ENCODE data around the gene TBC1D14. TPM values are rescaled to one million over a fixed set of nuclear protein-coding genes. Genes with fewer than 3 reads are reported as not detected.

Gene TBC1D14
- total RNA-seq, 2 experiments from 2014 or later: 38.4 to 44.1 TPM

- Histone ChIP-seq H3K36me3 (ENCODE audit: insufficient read depth, low read length) (no peaks in the 10 kb centered on the region), H2AFZ (ENCODE audit: low read length) (no peak overlapping the region), H3K27ac (ENCODE audit: low read depth, low read length, poor library complexity, severe bottlenecking) (no peak overlapping the region), H3K4me2 (ENCODE audit: low read length) (no peak overlapping the region), H4K20me1 (ENCODE audit: insufficient read depth, low read length) (no peaks in the 10 kb centered on the region), H3K9me3 (ENCODE audit: low read length) (no peaks in the 10 kb centered on the region), H3K9me2 (ENCODE audit: insufficient read depth, low read length) (no peaks in the 10 kb centered on the region), H3K79me2 (ENCODE audit: insufficient read depth, low read depth, low read length) (no peaks in the 10 kb centered on the region), H3K4me1 (ENCODE audit: insufficient read depth, low read length, poor library complexity, severe bottlenecking) (peaks cover 4% of the 10 kb centered on the region), H3K4me3 (ENCODE audit: low read depth, low read length, poor library complexity, severe bottlenecking) (no peak overlapping the region)
- ChIA-PET POLR2A (interaction anchor here (0.7 to 0.9 kb wide), 2 partner anchors 8 to 15 kb away, joined by 4 to 7 read pairs; no protein-coding TSS in a partner anchor), CTCF (ENCODE audit: unreplicated experiment) (no interaction called here)
- intact Hi-C loops (cut with micrococcal nuclease; ENCODE audit: unreplicated experiment): no loop called here
- BruUV-seq (replicated peaks): no TSS peak
- TF ChIP-seq EZH2phosphoT487 (IDR thresholded peaks at IDR 0.05; ENCODE audit: borderline replicate concordance, low read depth, low read length) (no peak), CTCF (conservative IDR thresholded peaks at IDR 0.05; ENCODE audit: low read length) (no peak)
- no peak for DNase-seq (ENCODE audit: low spot score)
Observed at GRCh38 chr4:6948134-6948460, 38.5 kb downstream of the TBC1D14 start.

- no peaks in the 10 kb centered on the region; the same call in 1 of the 2 replicates for H4K20me1 ChIP-seq (ENCODE audit: insufficient read depth, low read length)
- H2AFZ ChIP-seq (ENCODE audit: low read length): no peak overlapping the region
- ChIA-PET CTCF (ENCODE audit: unreplicated experiment) (no interaction called here), POLR2A (no interaction called here)
- H3K4me1 ChIP-seq (ENCODE audit: insufficient read depth, low read length, poor library complexity, severe bottlenecking): no peaks in the 10 kb centered on the region
- no peak for TF ChIP-seq EZH2phosphoT487 (IDR thresholded peaks at IDR 0.05; ENCODE audit: borderline replicate concordance, low read depth, low read length)
- TF ChIP-seq CTCF (conservative IDR thresholded peaks at IDR 0.05; ENCODE audit: low read length): no peak
- H3K79me2 ChIP-seq (ENCODE audit: insufficient read depth, low read depth, low read length): no peaks in the 10 kb centered on the region
- H3K27ac ChIP-seq (ENCODE audit: low read depth, low read length, poor library complexity, severe bottlenecking): no peak overlapping the region
- no peaks in the 10 kb centered on the region for H3K9me3 ChIP-seq (ENCODE audit: low read length)
- no peaks in the 10 kb centered on the region for H3K9me2 ChIP-seq (ENCODE audit: insufficient read depth, low read length)
- intact Hi-C loops (cut with micrococcal nuclease; ENCODE audit: unreplicated experiment): no loop called here
- no peaks in the 10 kb centered on the region for H3K36me3 ChIP-seq (ENCODE audit: insufficient read depth, low read length)
- no peak for DNase-seq (ENCODE audit: low spot score)
- no peak overlapping the region for H3K4me3 ChIP-seq (ENCODE audit: low read depth, low read length, poor library complexity, severe bottlenecking)
- BruUV-seq (replicated peaks): no TSS peak
- H3K4me2 ChIP-seq (ENCODE audit: low read length): no peak overlapping the region
Observed at GRCh38 chr4:6951880-6952381, 42.3 kb downstream of the TBC1D14 start.

- POLR2A ChIA-PET: interaction anchor here (0.6 kb wide), 1 partner anchor 156 kb away, joined by 3 read pairs; no protein-coding TSS in a partner anchor
- H3K36me3 ChIP-seq (ENCODE audit: insufficient read depth, low read length): no peaks in the 10 kb centered on the region
- H3K4me2 ChIP-seq (ENCODE audit: low read length): no peak overlapping the region
- H3K9me2 ChIP-seq (ENCODE audit: insufficient read depth, low read length): no peaks in the 10 kb centered on the region
- no peak overlapping the region for H2AFZ ChIP-seq (ENCODE audit: low read length)
- intact Hi-C loops (cut with micrococcal nuclease; ENCODE audit: unreplicated experiment): no loop called here
- no peaks in the 10 kb centered on the region for H3K9me3 ChIP-seq (ENCODE audit: low read length)
- no peaks in the 10 kb centered on the region for H3K79me2 ChIP-seq (ENCODE audit: insufficient read depth, low read depth, low read length)
- no peak for DNase-seq (ENCODE audit: low spot score)
- TF ChIP-seq CTCF (conservative IDR thresholded peaks at IDR 0.05; ENCODE audit: low read length) (no peak), EZH2phosphoT487 (IDR thresholded peaks at IDR 0.05; ENCODE audit: borderline replicate concordance, low read depth, low read length) (no peak)
- H4K20me1 ChIP-seq (ENCODE audit: insufficient read depth, low read length): no peaks in the 10 kb centered on the region; the same call in 1 of the 2 replicates
- CTCF ChIA-PET (ENCODE audit: unreplicated experiment): interaction anchor here (0.6 kb wide), 1 partner anchor 41 kb away, joined by 3 read pairs; no protein-coding TSS in a partner anchor
- no peak overlapping the region for H3K27ac ChIP-seq (ENCODE audit: low read depth, low read length, poor library complexity, severe bottlenecking)
- no TSS peak for BruUV-seq (replicated peaks)
- H3K4me1 ChIP-seq (ENCODE audit: insufficient read depth, low read length, poor library complexity, severe bottlenecking): no peaks in the 10 kb centered on the region
- no peak overlapping the region for H3K4me3 ChIP-seq (ENCODE audit: low read depth, low read length, poor library complexity, severe bottlenecking)
Observed at GRCh38 chr4:6953751-6954380, 44.2 kb downstream of the TBC1D14 start.
